Mucosa of descending colon (tissue), 3 donors: ENCODE measurements around the gene TBC1D12. TPM values are rescaled to one million over a fixed set of nuclear protein-coding genes. Genes with fewer than 3 reads are reported as not detected.

ENCODE experiments used
- ATAC-seq: fragments of 200-7000 bp; cut with Tn5 transposase; one replicate; pipeline ENCODE4 v1.9.1; 2020; ENCODE audit warnings: mild to moderate bottlenecking, moderate library complexity
- DNase-seq, 3 donors: peaks; one replicate each; pipeline ENCODE4 v3.0.0-alpha.2; 2020
- H3K36me3 ChIP-seq: fragments of 200-600 bp; one replicate; pipeline ENCODE4 v1.8.0; 2021; ENCODE audit warnings: low read depth, mild to moderate bottlenecking
- H3K4me1 ChIP-seq: fragments of 200-600 bp; one replicate; pipeline ENCODE4 v1.8.0; 2021; ENCODE audit warnings: low read depth, mild to moderate bottlenecking
- H3K4me3 ChIP-seq: fragments of 200-600 bp; one replicate; pipeline ENCODE4 v1.8.0; 2021; ENCODE audit warnings: mild to moderate bottlenecking
- H3K9me3 ChIP-seq: fragments of 200-600 bp; one replicate; pipeline ENCODE4 v1.8.0; 2021; ENCODE audit warnings: mild to moderate bottlenecking
- intact Hi-C, 2 donors: fragments of 100-400 bp; cut with DNase I in 1 of 2; cut with micrococcal nuclease in 1 of 2; formaldehyde crosslinking; loops; one replicate each; pipeline versions ENCODE4 v1.11.0 to v1.11.1; 2022; cut with DNase I, micrococcal nuclease
- total RNA-seq, 3 donors: library from RNA; stranded (reverse); fragmentation: NEBNext Ultra II Directional in 2 of 3; extraction: Animal tissue kit (Norgen Biotek cat#: 25700) in 2 of 3; gene quantifications; one replicate each; pipeline versions ENCODE4 v1.2.1 to v1.2.4, GENCODE V29; 2021 to 2023
- TF ChIP-seq, protein P1 (sequence below): fragments of 200-600 bp; IDR thresholded peaks from one replicate; pipeline ENCODE4 v1.8.0; 2022; ENCODE audit warnings: antibody characterized with exemption, mild to moderate bottlenecking
- donor health status: DM: no; HTN: no; CAD: no; lungs with moderate emphysema.
- donor health status: DM: no; HTN: no; CAD: no.
- donor health status: DM: no; HTN: yes; CAD: no.

The TBC1D12 gene
- total RNA-seq, 3 donors from 2014 or later = 13.6 to 20.2 (median 18.5) TPM

DNA sequence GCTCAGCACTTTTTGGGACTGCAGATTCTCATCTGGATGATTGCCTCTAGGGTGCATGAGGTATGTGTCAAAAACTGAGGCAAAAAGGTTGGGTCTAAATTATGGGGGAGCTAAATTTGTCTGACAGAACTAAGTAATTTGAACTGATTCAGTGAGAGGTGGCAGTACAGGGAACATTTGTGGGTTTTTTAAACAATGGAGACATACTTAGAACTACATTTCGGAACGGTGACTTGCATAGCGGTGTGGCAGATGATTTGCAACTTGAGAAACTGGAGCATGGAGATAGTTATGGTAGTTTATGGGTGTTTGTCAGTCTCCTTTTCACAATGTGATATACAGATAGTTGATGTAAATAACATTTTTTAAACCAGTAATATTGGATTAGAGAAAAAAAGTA is 14.6 kb downstream of the TBC1D12 start:
- ATAC-seq (no peak), DNase-seq (no peak)
- no peaks in the 10 kb centered on the region for H3K36me3 ChIP-seq
- H3K9me3 ChIP-seq = no peaks in the 10 kb centered on the region
- H3K4me1 ChIP-seq = peaks cover 4% of the 10 kb centered on the region
- TF ChIP-seq, protein P1, sequence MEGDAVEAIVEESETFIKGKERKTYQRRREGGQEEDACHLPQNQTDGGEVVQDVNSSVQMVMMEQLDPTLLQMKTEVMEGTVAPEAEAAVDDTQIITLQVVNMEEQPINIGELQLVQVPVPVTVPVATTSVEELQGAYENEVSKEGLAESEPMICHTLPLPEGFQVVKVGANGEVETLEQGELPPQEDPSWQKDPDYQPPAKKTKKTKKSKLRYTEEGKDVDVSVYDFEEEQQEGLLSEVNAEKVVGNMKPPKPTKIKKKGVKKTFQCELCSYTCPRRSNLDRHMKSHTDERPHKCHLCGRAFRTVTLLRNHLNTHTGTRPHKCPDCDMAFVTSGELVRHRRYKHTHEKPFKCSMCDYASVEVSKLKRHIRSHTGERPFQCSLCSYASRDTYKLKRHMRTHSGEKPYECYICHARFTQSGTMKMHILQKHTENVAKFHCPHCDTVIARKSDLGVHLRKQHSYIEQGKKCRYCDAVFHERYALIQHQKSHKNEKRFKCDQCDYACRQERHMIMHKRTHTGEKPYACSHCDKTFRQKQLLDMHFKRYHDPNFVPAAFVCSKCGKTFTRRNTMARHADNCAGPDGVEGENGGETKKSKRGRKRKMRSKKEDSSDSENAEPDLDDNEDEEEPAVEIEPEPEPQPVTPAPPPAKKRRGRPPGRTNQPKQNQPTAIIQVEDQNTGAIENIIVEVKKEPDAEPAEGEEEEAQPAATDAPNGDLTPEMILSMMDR = no peak
- no peak overlapping the region for H3K4me3 ChIP-seq
- intact Hi-C loops = no loop called here

DNA sequence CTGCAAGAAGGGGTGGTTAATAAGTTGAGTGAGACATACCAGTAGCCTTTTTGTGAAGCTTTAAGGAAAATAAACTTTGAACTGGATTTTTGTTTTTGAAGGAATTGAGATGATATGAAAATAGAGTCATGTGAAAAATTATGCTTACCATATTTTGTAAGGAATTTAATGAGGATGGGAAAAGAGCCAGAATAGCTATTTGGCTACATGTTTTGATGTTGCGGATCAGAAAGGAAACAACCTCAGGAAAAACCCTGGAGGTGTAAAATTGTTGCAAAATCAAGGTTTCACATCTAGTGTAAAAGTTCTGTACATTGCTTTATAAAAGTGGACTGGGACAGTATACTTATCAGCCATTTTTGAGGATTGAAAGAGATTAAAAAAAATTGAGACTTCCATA is 15.0 kb downstream of the TBC1D12 start:
- H3K4me3 ChIP-seq = no peak overlapping the region
- intact Hi-C loops = no loop called here
- H3K36me3 ChIP-seq = no peaks in the 10 kb centered on the region
- ATAC-seq (no peak), DNase-seq (no peak)
- H3K9me3 ChIP-seq = no peaks in the 10 kb centered on the region
- H3K4me1 ChIP-seq = peaks cover 4% of the 10 kb centered on the region
- TF ChIP-seq, protein P1 = no peak

DNA sequence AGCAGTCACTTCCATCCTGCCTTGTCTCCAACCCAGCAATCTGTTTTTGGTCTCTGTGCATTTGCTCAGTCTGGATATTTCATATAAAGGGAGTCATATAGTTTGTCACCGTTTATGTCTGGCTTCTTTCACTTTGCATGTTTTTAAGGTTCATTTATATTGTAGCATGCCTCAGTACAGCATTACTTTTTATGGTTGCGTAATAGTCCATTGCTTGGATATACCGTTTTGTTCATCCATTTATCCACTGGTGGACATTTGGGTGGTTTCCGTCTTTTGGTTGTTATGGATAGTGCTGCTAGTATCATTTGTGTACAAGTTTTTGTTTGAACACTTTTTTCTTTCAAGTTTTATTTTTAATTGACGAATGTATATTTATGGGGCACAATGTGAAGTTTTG is 18.2 kb downstream of the TBC1D12 start:
- Histone ChIP-seq H3K36me3 (no peaks in the 10 kb centered on the region), H3K4me1 (no peaks in the 10 kb centered on the region), H3K4me3 (no peak overlapping the region), H3K9me3 (peaks cover 5% of the 10 kb centered on the region)
- intact Hi-C loops = no loop called here
- DNase-seq (no peak), ATAC-seq (no peak)
- TF ChIP-seq, protein P1 = no peak

DNA sequence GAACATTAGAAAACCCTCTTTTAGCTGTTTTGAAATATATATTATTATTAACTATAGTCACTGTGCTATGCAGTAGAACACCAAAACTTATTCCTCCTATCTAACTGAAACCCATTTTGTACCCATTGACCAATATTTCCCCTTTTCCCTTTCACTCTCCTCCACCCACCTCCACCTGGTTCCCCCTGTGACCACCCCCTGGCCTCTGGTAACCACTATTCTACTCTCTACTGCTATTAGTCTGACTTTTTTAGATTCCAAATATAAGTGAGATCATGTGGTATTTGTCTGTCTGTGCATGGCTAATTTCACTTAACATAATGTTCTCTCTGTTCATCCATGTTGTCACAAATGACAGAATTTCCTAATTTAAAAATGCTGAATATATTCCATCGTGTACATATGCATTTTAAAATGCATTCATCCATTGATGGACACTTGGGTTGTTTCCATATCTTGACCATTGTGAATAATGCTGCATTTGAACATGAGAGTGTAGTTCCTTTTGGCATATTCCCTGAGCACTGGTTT is 18.7 kb downstream of the TBC1D12 start:
- TF ChIP-seq, protein P1 = no peak
- Histone ChIP-seq H3K4me1 (no peaks in the 10 kb centered on the region), H3K36me3 (no peaks in the 10 kb centered on the region), H3K4me3 (no peak overlapping the region), H3K9me3 (peaks cover 10% of the 10 kb centered on the region)
- no peak for DNase-seq
- ATAC-seq = no peak
- intact Hi-C loops = no loop called here

DNA sequence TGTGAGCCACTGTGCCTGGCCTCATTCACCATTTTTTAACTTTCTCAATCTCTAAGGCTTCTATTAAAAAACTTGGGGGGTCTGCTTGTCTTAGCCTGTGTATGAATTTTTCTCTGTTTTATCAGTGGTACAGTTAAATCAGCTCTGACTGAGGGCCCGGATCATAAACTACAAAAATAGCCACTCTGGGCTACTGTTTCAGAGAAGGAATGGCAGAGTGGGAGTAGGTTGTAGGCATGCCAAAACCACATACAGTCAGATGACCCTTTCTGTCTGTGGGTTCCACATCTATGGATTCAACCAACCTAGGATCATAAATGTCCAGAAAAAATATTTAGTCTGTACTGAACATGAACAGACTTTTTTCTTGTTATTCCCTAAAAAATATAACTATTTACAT is 21.3 kb downstream of the TBC1D12 start:
- DNase-seq = no peak
- peaks cover 13% of the 10 kb centered on the region for H3K9me3 ChIP-seq
- H3K36me3 ChIP-seq = no peaks in the 10 kb centered on the region
- H3K4me1 ChIP-seq = no peaks in the 10 kb centered on the region
- intact Hi-C loops = no loop called here
- no peak overlapping the region for H3K4me3 ChIP-seq
- TF ChIP-seq, protein P1 = no peak
- no peak for ATAC-seq
